H1 (cell line): ENCODE data around the gene ZDHHC9.

ENCODE experiments used
- ATF2 ChIP-seq: IDR thresholded peaks from 2 replicates; pipeline ENCODE4 v1.6.1; 2012; ENCODE audit warnings: low read length, inconsistent platforms
- CBX5 ChIP-seq: fragments of 300-800, 300-1000 bp; sonication (generic); IDR thresholded peaks from 2 replicates; pipeline ENCODE4 v1.7.1; 2016; ENCODE audit warnings: antibody characterized with exemption, low read length, low read depth
- CEBPB ChIP-seq: IDR thresholded peaks from 2 replicates; pipeline ENCODE4 v1.6.1; 2012; ENCODE audit warnings: low read depth, low read length
- EP300 ChIP-seq, 2 experiments: IDR thresholded peaks; 1 replicate in 1 of 2; 2 replicates in 1 of 2; pipeline ENCODE4 v1.6.1; 2011 to 2012; ENCODE audit warnings: low read depth in 2 of 2, low read length in 2 of 2, mild to moderate bottlenecking in 2 of 2, borderline replicate concordance in 1 of 2, inconsistent platforms in 1 of 2, moderate library complexity in 1 of 2
- EZH2 ChIP-seq: fragments of 200-600 bp; sonication (generic); IDR thresholded peaks from 2 replicates; pipeline ENCODE4 v1.7.1; 2012; ENCODE audit warnings: low read depth, mild to moderate bottlenecking, moderate library complexity, low read length, inconsistent platforms; ENCODE audit not compliant: severe bottlenecking
- KDM5A ChIP-seq: fragments of 200-600 bp; IDR thresholded peaks from 2 replicates; pipeline ENCODE4 v1.7.1; 2012; ENCODE audit warnings: mild to moderate bottlenecking, low read length, inconsistent platforms, mixed read lengths
- MAFK ChIP-seq: IDR thresholded peaks from 2 replicates; pipeline ENCODE4 v1.6.1; 2012; ENCODE audit warnings: low read depth, mild to moderate bottlenecking, improper control_type of control experiment, low read length
- POLR2A ChIP-seq, 2 experiments: IDR thresholded peaks; 1 replicate in 1 of 2; 2 replicates in 1 of 2; pipeline ENCODE4 v1.6.1; 2011; ENCODE audit warnings: low read depth in 2 of 2, low read length in 2 of 2, mild to moderate bottlenecking in 2 of 2; ENCODE audit errors: control extremely low read depth in 1 of 2
- POLR2AphosphoS5 ChIP-seq: IDR thresholded peaks from 2 replicates; pipeline ENCODE4 v1.6.1; 2011; ENCODE audit warnings: low read depth, low read length
- RAD21 ChIP-seq, 2 experiments: IDR thresholded peaks in 1 of 2; conservative IDR thresholded peaks in 1 of 2; 2 replicates each; pipeline ENCODE4 v1.6.1; 2011; ENCODE audit warnings: low read depth in 2 of 2, low read length in 2 of 2, improper control_type of control experiment in 1 of 2, inconsistent platforms in 1 of 2, mild to moderate bottlenecking in 1 of 2, moderate library complexity in 1 of 2
- SIN3A ChIP-seq, 2 experiments: IDR thresholded peaks in 1 of 2; conservative IDR thresholded peaks in 1 of 2; 2 replicates each; pipeline ENCODE4 v1.6.1; 2011 to 2012; ENCODE audit warnings: low read length in 2 of 2, improper control_type of control experiment in 1 of 2, low read depth in 1 of 2, mild to moderate bottlenecking in 1 of 2
- SRF ChIP-seq: IDR thresholded peaks from 2 replicates; pipeline ENCODE4 v1.6.1; 2011; ENCODE audit warnings: mild to moderate bottlenecking, low read depth, low read length, moderate library complexity
- TF ChIP-seq, protein P1 (sequence below), 3 experiments: IDR thresholded peaks; 1 replicate in 2 of 3; 2 replicates in 1 of 3; pipeline versions ENCODE4 v1.5.1 to v1.6.1; 2011; ENCODE audit warnings: low read length in 3 of 3, mild to moderate bottlenecking in 3 of 3, inconsistent platforms in 2 of 3, low read depth in 1 of 3, moderate library complexity in 1 of 3; ENCODE audit not compliant: insufficient read depth in 1 of 3; ENCODE audit errors: control extremely low read depth in 1 of 3

DNA sequence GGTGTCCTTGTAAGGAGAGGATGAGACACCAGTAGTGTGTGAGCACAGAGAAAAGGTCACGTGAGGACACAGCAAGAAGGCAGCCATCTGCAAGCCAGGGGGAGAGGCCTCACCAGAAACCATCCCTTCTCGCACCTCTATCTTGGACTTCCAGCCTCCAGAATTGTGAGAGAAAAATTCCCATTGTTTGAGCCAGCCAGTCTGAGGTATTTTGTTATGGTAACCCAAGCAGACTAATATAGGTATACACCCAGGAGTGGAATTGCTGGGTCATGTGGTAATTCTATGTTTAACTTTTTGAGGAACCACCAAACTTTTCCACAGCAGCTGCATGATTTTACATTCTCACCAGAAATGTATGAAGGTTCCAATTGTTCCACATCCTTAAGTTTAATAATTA is 25.6 kb downstream of the ZDHHC9 start:
- TF ChIP-seq CEBPB (no peak), POLR2A (IDR thresholded peaks at IDR 0.05; ENCODE audit: control extremely low read depth in 1 of 2, low read depth in 2 of 2, low read length in 2 of 2) (no peak), ATF2 (no peak), RAD21 (IDR thresholded peaks at IDR 0.05 in 1 of 2, conservative IDR thresholded peaks at IDR 0.05 in 1 of 2; ENCODE audit: low read depth in 2 of 2, low read length in 2 of 2) (no peak), KDM5A (no peak), EZH2 (no peak), CBX5 (no peak), POLR2AphosphoS5 (no peak), SRF (no peak), SIN3A (conservative IDR thresholded peaks at IDR 0.05 in 1 of 2, IDR thresholded peaks at IDR 0.05 in 1 of 2; ENCODE audit: low read depth in 1 of 2, low read length in 2 of 2) (no peak), MAFK (no peak), EP300 (IDR thresholded peaks at IDR 0.05; ENCODE audit: borderline replicate concordance in 1 of 2, low read depth in 2 of 2, low read length in 2 of 2) (no peak)
- TF ChIP-seq, protein P1, sequence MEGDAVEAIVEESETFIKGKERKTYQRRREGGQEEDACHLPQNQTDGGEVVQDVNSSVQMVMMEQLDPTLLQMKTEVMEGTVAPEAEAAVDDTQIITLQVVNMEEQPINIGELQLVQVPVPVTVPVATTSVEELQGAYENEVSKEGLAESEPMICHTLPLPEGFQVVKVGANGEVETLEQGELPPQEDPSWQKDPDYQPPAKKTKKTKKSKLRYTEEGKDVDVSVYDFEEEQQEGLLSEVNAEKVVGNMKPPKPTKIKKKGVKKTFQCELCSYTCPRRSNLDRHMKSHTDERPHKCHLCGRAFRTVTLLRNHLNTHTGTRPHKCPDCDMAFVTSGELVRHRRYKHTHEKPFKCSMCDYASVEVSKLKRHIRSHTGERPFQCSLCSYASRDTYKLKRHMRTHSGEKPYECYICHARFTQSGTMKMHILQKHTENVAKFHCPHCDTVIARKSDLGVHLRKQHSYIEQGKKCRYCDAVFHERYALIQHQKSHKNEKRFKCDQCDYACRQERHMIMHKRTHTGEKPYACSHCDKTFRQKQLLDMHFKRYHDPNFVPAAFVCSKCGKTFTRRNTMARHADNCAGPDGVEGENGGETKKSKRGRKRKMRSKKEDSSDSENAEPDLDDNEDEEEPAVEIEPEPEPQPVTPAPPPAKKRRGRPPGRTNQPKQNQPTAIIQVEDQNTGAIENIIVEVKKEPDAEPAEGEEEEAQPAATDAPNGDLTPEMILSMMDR (IDR thresholded peaks at IDR 0.05; ENCODE audit: control extremely low read depth in 1 of 3, insufficient read depth in 1 of 3, low read depth in 1 of 3, low read length in 3 of 3), result no peak
